Measurements from ENCODE around the gene PHKG2.
A peak's percentile ranks its signal among the peaks of the same experiment; 100 is the strongest.

PHKG2 gene

DNA sequence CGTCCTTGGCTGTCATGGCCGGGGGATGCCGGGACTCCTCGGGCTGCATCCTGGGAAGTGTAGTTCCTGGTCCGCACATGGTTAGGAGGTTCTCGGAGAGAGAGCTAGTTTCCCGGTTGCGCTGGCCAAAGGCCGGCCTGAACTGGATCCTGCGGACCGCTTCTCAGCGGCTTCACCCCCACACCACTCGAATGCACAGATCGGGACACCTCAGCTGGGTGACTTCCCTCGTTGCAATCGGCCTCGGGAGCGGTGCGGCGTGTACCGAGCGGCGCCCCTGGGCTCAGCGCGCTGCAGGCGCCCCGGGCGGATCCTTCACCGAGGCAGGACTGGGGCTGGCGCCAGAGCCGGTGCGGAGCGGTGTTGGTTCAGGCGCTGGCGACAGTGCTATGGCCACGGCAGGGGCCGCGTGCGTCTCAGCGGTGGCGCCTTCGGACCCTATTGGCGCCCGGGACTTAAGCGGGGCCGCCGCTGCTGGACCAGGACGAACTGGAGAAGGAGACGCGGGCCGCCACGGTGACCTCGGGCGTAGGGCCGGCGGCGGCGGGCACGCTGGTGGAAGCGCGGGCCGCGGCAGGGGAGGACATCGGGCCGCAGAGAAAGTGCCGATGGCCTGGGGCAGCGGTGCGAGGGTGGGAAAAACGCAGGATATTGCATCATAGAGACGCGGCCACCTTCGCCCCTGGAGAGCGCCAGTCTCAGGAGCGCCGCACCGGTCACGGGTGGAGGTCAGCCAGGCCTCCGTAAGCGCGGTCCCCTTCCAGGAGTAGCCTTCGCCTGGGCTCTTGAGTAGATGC lies 27.4 kb downstream of the PHKG2 start:
- peak; percentile 51 to 68 (median 53) for DNase-seq (ENCODE audit: low read depth in 3 of 3)

DNA sequence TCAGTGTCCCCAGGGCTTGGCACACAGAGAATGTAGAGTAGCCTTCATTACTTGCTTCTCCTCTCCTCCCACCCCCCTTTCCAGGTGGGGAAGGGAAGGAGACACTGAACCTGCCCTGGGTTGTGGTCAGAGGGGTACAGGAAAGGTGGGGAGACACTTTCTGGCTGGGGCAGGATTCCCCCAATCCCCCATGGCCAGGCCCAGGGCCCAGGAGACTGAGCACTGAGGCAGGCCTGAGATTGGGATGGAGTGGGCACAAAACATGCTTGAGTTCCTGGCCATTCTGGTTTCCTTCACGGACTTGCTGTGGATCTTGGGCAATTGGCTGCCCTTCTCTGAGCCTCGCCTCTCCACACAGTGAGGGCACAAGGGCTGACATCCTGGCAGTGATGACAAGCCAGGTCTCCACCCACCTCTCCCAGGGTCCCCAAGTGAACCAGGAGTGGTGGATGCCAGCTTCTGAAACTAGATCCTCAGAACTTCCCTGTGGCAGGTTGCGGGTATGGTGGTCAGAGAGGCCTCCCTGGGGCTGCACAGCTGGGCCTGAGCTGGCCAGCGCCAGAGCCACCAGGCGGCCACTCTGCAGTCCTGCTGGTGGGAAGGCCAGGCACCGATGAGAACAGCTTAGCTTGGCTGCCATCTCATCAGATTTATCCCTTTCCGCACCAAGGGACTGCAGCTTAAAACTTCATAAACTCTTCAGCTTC lies 29.5 kb downstream of the PHKG2 start:
- DNase-seq (ENCODE audit: low read depth in 3 of 3) = no peak

DNA sequence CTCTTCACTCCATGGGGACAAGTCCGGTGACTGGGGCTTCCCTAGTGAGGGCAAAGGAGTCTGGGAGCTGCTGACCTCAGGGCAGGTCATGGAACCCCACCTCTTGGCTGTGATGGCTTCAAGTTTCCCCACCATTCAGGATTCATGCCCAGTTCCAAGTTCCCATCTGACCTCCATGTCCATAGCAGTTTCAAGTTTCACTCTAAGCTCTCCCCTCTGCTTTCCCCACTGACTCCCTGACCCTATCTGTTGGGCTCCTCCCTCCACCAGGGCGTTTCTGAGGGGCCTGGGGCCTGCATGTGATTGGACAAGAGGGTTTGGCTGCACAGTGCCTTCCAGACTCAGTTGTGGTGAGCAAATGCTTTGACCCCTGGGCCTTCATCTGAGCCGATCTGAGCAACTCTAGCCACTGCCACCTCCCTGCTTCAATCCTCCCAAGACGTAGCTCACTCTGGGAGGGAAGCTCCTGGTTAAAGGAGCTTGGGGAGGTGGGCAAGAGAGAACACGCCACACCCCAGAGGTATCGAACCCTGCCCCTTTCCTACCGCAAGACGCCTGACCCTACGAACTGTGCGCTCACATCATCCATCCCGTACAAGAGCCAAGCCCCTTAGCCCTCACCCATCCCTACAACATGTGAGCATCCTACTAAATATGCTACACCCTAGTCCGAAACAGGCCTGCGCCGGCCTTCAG lies 30.5 kb downstream of the PHKG2 start:
- no peak for DNase-seq (ENCODE audit: low read depth in 3 of 3)

DNA sequence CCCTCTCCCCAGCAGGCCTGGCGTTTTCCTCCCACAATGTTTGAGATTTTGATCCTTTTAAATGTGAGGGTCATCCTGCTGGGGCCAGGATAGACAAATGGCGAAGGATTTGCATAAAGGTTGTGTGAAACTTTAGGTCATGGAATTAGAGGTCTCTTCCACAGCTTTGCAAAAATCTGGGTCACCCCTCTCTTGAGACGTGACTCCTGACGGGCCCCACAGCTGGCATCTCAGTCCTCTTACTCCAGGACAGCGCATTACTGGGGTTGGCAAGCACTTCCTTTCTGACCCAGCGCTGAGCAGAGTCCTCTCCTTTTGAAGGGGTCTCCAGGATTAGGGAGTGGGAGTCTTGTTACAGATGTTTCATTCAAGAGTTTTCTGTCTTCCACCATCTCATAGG lies 31.4 kb downstream of the PHKG2 start:
- DNase-seq (ENCODE audit: low read depth in 3 of 3) = no peak

DNA sequence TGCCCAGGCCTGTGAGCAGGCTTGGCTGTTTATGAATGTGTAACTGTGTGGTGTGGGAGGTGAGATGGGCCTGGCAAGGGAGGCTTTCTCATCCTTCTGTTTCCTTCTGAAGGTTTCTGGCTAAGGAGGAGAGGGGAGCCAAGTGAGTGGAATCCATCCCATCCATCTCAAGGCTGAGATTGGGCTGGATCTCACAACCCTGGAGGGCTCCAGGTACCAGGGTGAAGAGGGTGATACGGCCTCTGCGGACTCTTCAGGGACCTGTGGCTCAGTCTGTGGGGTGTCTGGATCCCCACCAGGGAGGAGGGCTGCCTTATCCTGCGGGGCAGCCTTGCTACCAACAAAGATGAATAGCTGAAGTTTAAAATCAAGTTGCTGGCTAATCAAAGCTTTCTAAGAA lies 31.8 kb downstream of the PHKG2 start:
- DNase-seq (ENCODE audit: low read depth in 3 of 3) = no peak

DNA sequence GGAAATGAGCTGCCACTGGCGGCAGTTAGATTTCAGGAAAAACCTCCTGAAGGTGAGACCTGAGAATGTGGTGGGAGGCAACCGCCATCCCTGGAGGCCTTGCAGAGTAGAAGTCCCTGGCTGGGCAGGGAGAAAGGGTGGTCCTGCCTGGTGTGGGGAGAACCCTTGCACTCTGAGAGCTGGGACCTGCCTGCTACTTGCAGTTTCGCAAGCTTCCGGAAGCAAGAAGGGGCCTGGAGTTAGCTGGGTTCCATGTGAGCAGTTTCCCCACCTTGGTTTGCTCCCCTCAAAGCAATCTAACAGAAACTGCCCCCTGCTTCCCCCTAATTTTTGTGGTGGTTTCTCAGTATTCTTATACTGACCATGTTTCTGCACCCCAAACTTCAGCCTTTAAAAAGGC lies 32.3 kb downstream of the PHKG2 start:
- no peak for DNase-seq (ENCODE audit: low read depth in 3 of 3)

DNA sequence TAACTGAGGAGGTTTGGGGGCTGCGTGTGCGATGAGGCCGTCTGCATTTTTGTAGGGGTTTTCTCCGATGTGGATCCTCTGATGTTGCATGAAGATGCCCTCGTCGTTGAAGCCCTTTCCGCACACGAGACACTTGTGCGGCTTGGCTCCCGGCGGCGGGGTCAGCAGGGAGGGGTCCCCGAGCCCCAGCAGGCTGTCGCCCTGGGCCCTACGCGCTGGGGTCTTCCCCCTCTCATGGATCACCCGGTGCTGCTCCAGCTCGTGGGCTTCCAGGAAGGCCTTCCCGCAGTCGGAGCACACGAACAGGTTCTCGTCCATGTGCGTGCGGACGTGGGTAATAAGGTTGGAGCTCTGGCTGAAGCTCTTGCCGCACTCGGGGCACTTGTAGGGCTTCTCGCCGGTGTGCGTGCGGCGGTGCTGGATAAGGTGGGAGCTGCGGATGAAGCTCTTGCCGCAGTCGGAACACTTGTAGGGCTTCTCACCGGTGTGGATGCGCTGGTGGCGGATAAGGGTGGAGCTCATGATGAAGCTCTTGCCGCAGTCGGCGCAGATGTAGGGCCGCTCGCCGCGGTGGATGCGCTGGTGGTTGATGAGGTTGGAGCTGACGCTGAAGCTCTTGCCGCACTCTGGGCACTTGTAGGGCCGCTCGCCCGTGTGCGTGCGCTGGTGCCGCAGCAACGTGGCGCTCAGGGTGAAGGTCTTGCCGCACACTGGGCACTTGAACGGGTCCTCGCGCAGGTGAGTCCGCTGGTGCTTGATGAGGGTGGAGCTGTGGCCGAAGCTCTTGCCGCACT lies 34.5 kb downstream of the PHKG2 start:
- no peak for DNase-seq (ENCODE audit: low read depth in 3 of 3)

DNA sequence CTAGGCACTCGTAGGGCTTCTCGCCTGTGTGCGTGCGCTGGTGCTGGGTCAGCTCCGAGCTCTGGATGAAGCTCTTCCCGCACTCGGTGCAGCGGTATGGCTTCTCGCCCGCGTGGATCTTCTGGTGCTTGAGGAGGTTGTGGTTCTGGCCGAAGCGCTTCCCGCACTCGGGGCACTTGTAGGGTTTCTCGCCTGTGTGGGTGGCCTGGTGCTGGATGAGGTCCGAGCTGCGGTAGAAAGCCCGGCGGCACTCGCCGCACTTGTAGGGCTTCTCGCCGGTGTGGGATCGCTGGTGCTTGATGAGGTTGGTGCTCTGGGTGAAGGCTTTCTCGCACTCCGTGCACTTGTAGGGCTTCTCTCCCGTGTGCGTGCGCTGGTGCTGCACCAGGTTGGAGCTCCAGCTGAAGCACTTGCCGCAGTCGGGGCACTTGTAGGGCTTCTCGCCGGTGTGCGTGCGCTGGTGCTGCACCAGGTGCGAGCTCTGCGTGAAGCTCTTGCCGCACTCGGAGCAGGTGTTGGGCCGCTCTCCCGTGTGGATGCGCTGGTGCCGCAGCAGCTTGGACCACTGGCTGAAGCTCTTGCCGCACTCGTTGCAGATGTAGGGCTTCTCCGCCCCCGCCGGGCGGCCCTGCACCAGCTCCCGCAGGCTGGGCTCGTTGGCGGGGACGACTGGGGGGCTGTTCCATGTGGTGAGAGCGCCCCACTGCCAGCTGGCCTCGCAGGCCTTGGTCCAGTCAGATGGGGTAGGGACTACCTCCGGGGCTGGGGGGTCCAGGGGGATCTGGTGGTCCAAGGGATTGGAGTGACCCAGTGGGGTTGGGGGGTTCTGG lies 35.3 kb downstream of the PHKG2 start:
- DNase-seq (ENCODE audit: low read depth in 3 of 3) = no peak

DNA sequence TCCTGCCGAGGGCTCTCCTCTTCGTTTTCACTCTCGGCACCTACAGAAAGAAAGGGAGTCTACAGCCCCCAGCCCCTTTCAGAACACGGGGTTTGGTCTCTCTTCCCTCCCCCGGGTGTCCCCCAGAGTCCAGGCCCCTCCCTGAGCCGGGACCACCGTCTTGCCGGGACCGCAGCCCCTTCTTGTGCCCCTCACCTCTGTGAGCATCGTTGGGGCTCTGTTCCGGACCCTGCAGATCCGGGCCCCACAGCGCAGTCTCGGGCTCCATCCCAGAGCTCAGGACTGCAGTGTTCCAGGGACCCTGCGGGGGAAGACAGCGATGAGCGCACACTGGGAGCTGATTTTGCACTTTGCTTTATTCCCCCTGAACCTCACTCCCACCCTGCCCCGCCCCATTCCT lies 36.0 kb downstream of the PHKG2 start:
- DNase-seq (ENCODE audit: low read depth in 3 of 3) = no peak

DNA sequence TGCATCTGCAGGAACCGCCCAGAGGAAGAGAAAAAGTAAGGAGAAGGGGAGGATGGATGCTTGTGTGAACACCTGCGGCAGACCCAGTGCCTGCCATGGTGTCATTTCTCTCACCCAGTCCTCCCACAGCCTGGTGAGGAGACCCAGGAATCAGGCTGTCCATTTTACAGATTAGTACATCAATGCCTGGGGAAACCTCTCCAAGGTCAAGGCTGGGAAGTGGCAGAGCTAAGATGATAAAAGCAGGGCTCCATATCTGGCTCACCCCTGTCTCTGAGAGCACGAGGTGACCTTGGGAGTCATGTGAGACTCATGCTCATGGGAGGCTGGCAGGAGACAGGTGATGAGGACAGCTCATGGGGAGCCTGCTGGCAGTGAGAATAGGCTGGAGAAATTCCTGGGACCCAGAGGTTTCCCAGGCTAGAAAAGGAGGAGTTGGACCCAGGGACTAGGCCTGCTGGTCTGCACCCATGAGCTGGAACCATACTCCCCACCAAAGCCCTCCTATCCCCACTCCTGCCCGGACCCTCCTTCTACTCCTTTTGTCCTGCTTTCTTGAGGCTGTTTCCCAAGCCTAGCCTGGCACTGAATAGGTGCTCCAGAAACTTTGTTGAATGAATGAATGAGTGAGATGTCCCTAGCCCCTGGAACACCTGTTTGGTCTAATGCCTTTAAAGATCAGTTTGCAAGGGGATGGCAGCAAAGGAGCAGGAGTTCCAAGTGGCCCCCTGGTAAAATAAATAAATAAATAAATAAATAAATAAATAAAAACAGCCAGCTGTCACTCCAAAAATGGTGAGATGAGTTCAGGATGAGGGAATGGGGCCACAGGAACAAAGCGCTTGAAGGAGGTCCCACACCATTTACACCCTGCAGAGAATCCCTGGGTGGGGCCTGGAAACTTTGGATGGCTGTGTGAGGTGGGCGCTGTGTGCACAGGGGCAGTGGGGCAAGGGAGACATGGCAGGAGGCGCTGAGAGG lies 37.2 kb downstream of the PHKG2 start:
- DNase-seq (ENCODE audit: low read depth in 3 of 3) = no peak

DNA sequence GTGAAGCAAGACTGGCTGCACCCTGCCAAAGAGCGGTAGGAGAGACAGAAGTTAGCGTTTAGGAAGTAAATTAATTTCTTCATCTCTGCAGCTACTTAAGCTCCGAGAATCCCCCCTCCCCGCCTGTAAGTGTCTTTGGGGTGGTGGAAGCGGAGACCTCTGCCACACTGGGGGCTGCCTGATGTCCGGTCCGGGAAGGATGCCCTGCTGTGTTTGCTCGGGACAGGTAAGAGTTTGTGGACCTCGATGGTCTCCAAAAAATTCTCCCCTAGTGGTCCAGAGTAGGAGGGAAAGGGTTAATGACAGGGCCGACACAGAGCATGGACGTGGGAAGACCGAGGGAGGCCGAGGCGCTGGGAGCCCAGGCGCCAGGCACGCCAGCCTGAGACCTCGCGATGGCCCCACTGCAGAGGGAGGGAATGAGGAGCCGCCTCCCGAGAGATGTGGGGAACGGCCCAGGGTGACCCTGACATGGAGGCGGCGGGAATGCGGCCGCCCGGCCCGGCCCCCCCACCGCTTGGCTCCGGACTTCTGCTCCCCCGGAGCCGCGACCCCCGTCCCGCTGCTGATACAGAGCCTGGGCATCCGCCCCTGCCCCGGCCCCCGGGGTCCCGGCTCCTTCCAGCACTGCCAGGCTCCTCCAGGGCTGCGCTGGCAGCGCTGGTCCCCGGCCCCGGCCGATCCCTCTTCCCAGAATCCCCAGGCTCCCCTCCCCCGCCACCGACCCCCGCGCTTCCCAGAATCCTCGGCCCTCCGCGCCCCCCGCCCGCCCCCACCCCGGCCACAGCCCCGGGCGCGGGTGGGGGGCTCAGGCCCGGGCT lies 38.1 kb downstream of the PHKG2 start:
- DNase-seq (ENCODE audit: low read depth in 3 of 3) = no peak

DNA sequence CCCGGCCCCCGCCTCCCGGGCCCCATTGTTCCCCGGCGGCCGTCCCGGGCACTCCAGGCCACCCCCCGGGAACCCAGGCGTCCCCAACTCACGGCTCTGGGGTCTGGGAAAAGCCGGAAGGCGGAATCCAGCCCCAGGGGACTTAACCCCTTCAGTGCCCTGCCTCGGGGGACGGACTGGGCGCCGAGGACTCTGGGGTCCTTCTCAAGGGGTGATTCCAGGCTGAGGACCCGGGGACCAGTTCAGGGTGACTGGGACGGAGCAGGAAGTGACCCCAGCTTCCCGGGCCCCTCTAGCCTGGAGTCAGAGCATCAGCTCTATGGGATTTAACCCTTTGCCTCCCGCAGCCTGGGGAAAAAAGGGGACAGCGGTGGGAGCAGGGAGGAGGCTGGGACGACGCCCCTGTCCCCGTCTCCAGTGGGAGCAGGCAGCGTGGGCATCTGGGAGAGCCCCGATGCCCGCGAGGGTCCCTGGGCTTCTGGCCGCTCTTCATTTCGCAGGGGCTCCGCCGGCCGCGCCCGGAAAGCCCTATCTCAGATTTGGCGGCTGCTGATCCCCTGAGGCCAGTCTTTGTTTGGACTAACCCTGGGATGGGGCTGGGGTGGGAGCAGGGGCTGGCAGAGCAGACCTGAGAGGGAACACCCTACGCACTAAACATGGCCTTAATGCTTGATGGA lies 38.8 kb downstream of the PHKG2 start, which contains the start of gene ZNF629:
TSS of gene ZNF629 (minus strand) at position 270 of the 677 bp plus-strand sequence. CDS start 2,723 bp downstream, outside the sequence.
- peak in 2 of 3 experiments; percentile 19 to 38 for DNase-seq (ENCODE audit: low read depth in 3 of 3)

DNA sequence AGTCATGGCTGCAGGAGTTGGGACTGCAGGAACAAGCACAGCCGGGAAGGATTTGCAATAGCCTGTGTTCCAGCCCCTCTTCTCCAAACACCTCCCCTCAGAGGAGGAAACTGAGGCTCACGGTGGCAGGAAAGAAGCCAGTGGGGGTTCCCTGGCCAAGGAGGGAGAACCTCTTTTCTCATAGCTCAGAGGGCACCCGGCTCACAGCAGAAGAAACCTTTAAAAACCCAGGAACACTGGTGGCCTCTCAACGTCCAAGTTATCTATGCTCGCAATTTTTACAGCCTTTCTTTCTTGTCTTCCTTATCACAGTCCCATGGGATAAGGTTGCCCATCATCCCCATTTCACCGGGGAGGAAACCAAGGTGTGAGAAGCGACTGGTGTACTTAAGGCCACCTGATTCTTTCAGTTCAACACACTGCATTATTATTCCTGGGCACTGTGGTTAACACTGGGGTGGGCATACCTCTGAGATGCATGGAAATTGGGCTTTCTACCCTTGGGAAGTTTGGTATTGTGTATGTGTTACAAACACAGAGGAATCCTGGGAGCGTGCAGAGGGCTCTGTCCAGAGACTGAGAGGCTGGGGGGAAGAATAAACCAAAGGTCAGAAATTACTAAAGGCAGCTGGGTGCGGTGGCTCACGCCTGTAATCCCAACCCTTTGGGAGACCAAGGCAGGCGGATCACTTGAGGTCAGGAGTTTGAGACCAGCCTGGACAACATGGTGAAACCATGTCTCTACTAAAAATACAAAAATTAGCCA lies 39.6 kb downstream of the PHKG2 start:
- DNase-seq (ENCODE audit: low read depth in 3 of 3) = no peak

DNA sequence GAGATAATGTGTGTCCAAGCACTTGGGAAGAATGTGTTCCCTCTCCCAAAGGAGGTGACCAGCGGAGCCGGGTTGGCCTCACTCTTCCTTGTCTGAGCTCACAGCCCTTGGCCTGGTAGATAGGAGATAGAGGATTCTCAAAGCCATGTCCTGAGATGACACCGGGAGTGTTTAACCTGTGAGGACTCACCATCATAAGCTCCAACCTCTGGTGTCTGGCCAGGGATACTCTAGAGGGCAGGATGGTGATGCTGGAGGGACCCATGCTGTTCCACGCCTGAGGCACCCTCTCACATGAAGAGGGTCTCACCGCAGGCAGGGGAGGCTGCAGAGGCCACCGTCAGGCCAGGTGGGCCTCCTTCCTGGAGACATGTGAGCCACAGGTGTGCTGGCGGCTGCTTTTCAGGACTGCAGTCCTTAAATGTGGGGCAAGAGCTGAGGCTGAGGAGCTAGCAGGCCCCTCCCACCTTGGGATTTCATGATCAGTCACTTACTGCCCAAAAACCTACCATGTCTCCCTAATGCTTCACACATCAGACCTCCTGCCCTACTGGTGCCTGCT lies 45.4 kb downstream of the PHKG2 start:
- DNase-seq (ENCODE audit: low read depth in 3 of 3) = no peak

DNA sequence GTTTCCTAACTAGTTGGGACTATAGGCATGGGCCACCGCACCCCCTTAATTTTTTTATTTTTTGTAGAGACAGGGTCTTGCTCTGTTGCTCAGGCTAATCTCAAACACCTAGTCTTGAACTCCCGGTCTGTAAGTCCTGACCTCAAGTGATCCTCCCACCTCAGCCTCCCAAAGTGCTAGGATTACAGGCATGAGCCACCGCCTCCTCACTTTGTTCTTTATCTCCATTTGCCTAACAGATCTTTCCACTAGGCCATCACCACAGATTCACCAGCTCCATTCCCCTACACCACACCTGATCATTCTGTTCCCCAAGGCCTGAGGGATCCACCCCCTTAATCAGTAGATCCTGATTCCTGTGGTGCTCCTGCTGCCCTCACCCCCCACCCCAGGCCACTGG lies 46.4 kb downstream of the PHKG2 start:
- no peak for DNase-seq (ENCODE audit: low read depth in 3 of 3)

DNA sequence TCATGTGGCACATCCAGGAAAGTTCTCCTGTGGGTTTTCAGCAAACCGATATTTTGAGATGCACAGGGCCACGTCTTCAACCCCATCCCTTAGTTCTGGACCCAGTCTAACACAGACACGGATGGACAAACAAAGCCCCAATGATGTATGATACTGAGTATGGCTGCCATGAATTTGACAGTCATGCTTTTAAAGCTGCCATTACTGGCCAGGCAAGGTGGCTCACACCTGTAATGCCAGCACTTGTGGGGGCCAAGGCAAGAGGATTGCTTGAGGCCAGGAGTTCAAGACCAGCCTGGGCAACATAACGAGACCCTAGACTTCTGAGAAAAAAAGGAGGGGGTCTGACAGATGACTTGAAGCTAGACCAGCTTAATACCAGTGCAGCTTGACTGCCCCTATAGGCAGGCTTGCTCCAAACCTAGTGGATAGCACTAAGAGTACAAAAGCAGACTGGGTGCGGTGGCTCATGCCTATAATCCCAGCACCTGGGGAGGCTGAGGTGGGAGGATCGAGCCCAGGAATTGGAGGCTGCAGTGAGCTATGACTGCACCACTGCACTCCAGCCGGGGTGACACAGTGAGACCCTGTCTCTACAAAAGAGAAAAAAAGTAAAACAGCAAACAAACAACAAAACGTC lies 49.6 kb downstream of the PHKG2 start:
- DNase-seq (ENCODE audit: low read depth in 3 of 3) = no peak
